GM19463 (cell line): ENCODE measurements around the gene GRAP2.

Experiments
- ATAC-seq: cut with Tn5 transposase; IDR thresholded peaks from one replicate; pipeline ENCODE4 v1.9.1; 2021; ENCODE audit warnings: mild to moderate bottlenecking, moderate library complexity; ENCODE audit not compliant: unreplicated experiment

GRAP2 gene

GRCh38 chr22:40007853-40008710, 107.2 kb downstream of the GRAP2 start:
- ATAC-seq, result no peak

DNA sequence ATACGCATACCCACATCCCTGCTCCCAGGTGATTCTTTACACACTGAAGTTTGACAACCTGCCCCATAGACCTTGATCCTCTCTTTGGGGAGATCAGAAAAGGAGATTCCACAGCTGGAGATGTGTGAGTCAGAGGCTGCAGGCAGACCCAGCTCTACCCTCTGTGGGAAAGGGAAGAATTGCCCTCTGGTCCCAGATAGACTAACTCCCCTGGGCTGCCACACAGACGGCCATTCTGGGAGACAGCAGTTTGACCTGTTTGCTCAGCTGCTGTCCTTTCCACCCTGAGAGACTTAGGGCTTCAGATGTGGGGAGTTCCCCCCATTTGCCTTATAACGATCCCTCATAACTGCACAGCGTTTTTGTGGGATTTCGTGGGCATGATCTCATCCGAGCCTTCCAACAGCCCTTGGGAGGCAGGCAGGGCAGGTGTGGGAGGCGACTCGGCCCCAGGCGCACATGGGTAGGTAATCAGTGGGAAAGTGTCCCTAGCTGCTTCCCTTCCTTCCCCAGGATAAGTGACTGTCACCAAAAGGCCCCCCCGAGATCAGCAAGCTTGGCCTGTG, 107.9 kb downstream of the GRAP2 start:
- no peak for ATAC-seq

DNA sequence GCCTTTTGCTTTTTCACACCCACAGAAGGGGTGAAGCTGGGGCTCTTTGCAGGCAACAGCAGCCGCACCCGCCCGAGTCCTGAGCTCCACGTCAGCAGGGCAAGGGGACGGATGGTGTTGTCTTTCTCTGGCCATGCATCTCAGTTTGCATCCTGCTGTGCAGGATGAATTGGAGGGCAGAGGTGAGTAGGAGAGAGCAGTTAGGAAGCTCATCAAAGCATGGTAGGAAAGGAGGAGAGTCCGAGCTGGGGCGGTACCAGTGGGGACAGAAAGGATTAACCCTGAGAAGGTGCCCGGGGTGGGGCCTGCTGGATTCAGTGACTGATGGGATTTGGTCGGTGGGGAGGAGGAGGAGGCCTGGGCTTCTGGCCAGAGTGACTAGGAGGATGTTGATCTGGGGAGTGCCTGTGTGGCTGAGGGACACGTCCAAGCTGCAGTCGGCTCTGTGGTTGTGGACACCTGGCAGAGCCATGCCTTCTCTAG, 108.4 kb downstream of the GRAP2 start:
- no peak for ATAC-seq

- no peak for ATAC-seq
These were observed 109.2 kb downstream of the GRAP2 start for GRCh38 chr22:40009951-40010671.

DNA sequence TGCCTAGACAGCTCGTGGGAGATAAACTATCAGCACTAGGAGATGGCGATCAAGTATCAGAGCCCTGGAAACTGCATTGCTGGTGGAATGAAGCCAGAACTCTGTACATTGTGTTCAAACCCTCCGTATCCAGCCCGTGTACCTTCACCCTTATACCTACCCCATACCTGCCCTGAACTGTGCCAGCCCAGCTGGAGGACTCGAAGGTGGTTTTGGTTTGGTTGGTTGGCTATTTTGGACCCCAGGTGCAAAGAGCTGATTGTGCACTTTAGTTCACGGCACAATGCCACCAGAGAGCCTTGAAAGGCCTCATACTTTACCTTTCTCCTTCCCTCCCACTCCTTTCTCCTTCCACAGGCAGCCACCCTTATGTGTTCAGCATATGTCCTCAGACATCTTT, 109.9 kb downstream of the GRAP2 start:
- no peak for ATAC-seq

- no peak for ATAC-seq
These were observed 113.9 kb downstream of the GRAP2 start for GRCh38 chr22:40014667-40015248.

DNA sequence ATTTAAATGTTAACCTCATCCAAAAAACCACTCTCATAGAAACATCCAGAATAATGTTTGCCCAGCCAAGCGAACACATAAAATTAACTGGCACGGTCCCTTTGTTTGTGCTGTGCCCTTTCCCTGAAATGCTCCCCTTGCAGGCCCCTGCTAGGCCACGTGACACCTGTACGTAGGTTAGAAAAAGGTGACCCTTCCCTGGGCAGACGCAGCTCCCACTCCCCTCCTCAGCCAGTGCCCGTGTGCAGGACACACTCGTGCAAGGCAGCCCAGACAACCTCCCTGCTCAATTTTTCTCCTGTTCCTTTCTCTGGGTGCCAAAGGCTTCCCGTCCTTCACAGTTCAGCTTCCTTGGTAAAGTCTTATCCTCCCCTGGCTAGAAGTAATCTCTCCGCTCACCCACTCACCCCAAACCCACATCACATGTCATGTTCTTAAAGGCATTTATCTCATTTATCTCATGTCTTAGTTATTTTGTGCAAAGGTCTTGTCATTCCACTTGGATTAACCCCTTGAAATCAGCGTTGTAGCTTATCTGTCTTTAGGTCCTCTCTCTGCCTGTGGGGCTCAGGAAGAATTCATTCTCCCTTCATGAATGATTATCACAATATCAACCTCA, 114.6 kb downstream of the GRAP2 start:
- ATAC-seq, result no peak

DNA sequence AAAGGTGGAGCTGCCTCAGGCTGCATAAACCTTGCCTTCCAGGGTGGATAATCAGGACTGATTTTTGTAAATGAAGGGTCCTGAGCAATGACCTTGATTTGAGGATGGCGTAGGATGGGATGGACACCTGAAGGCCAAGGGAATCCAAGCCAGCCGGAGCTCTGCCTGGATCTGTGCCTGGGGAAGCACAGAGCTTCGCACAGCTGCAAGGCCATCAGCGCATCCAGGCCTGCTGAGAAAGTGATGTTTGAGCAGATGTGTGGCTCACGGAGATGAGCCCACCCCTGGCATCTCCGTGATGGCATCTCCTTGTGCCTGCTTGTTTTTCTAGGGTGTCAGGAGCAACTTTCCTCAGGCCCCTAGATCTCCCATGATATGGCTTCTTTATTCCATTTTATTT, 117.2 kb downstream of the GRAP2 start:
- ATAC-seq, result no peak

DNA sequence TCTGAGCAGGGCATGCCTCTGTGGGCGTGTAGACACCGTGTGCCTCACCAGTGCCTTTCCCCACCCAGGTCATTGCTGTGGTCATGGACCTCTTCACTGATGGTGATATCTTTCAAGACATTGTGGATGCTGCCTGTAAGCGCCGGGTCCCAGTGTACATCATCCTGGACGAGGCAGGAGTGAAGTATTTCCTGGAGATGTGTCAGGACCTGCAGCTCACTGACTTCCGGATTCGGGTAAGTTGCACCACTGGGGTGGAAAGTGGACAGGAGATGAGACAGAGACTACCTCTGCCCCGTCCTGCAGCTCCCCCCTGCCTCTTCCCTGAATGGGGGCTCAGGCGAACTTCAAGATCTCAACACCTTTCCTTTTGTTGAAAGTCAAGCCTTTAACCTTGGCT, 118.2 kb downstream of the GRAP2 start:
- no peak for ATAC-seq

GRCh38 chr22:40020956-40021355, 120.1 kb downstream of the GRAP2 start:
- ATAC-seq, result no peak

DNA sequence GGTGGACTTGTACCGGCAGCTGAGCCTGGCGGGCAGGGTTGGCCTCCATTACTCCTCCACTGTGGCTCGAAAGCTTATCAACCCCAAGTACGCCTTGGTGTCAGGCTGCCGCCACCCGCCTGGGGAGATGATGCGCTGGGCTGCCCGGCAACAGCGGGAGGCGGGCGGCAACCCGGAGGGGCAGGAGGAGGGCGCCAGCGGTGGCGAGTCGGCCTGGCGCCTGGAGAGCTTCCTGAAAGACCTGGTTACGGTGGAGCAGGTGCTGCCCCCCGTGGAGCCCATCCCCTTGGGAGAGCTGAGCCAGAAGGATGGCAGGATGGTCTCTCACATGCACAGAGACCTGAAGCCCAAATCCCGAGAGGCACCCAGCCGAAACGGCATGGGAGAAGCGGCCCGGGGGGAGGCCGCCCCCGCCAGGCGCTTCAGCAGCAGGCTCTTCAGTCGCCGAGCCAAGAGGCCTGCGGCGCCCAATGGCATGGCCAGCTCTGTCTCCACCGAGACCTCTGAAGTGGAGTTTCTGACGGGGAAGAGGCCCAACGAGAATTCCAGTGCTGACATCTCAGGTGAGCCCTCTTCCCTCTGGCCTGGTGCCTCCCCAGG, 120.6 kb downstream of the GRAP2 start:
- no peak for ATAC-seq

- ATAC-seq, result no peak
These were observed 121.8 kb downstream of the GRAP2 start for GRCh38 chr22:40022536-40023240.
